Mucosa of descending colon (tissue), 3 donors: Measurements from ENCODE around the gene STS. TPM values are rescaled to one million over a fixed set of nuclear protein-coding genes. Genes with fewer than 3 reads are reported as not detected.
A peak's percentile ranks its signal among the peaks of the same experiment; 100 is the strongest.

Experiments
- ATAC-seq: fragments of 200-7000 bp; cut with Tn5 transposase; one replicate; pipeline ENCODE4 v1.9.1; 2020; ENCODE audit warnings: mild to moderate bottlenecking, moderate library complexity
- DNase-seq, 3 donors: peaks; one replicate each; pipeline ENCODE4 v3.0.0-alpha.2; 2020
- H3K36me3 ChIP-seq: fragments of 200-600 bp; one replicate; pipeline ENCODE4 v1.8.0; 2021; ENCODE audit warnings: low read depth, mild to moderate bottlenecking
- H3K4me1 ChIP-seq: fragments of 200-600 bp; one replicate; pipeline ENCODE4 v1.8.0; 2021; ENCODE audit warnings: low read depth, mild to moderate bottlenecking
- H3K4me3 ChIP-seq: fragments of 200-600 bp; one replicate; pipeline ENCODE4 v1.8.0; 2021; ENCODE audit warnings: mild to moderate bottlenecking
- H3K9me3 ChIP-seq: fragments of 200-600 bp; one replicate; pipeline ENCODE4 v1.8.0; 2021; ENCODE audit warnings: mild to moderate bottlenecking
- CTCF ChIP-seq: fragments of 200-600 bp; IDR thresholded peaks from one replicate; pipeline ENCODE4 v1.8.0; 2022; ENCODE audit warnings: antibody characterized with exemption, mild to moderate bottlenecking
- intact Hi-C, 2 donors: fragments of 100-400 bp; cut with DNase I in 1 of 2; cut with micrococcal nuclease in 1 of 2; formaldehyde crosslinking; loops; one replicate each; pipeline versions ENCODE4 v1.11.0 to v1.11.1; 2022; cut with DNase I, micrococcal nuclease
- total RNA-seq, 3 donors: library from RNA; stranded (reverse); fragmentation: NEBNext Ultra II Directional in 2 of 3; extraction: Animal tissue kit (Norgen Biotek cat#: 25700) in 2 of 3; gene quantifications; one replicate each; pipeline versions ENCODE4 v1.2.1 to v1.2.4, GENCODE V29; 2021 to 2023
- donor health status: DM: no; HTN: no; CAD: no; lungs with moderate emphysema.
- donor health status: DM: no; HTN: no; CAD: no.
- donor health status: DM: no; HTN: yes; CAD: no.

The STS gene
- total RNA-seq, 3 donors from 2014 or later: 8.1 to 19.3 (median 12.9) TPM

DNA sequence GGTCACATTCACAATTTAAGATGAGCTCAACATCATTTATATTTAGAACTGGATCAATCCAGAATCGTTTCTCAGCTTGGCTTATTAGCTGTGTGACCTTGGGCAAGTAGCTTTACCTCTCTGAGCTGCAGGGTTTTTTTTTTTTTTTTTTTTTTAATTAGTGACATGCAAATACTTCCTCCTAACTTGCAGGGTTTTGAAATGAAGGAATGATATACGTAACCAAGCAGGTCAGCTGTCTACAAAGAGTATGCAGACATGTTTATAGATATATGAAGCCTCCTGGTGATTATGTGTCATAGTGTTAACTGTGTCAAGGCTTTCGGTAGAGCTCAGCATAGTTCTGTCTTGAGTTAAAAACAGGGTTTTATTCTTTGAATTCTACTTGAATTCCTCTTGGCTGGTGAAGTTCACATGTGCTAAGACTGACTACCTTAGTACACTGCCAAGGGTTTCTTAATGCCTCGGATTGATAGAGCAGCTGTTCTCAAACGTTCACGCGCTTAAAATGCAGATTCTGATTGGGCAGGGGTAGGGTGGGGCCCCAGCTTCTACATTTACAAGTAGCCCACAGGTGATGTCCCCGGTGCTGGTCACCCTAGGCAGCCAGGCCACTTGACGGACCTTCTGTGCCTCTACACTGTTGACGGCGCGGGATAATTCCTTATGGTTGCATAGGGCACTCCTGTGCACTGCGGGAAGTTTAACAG lies 654 bp upstream of the STS start:
- peak overlapping the region; percentile 34 for H3K4me3 ChIP-seq
- TF ChIP-seq CTCF: no peak
- peak in 2 of 3 donors; percentile 36 to 69 for DNase-seq
- intact Hi-C loops: no loop called here
- H3K9me3 ChIP-seq: no peaks in the 10 kb centered on the region
- ATAC-seq: peak; percentile 45
- no peaks in the 10 kb centered on the region for H3K4me1 ChIP-seq
- no peaks in the 10 kb centered on the region for H3K36me3 ChIP-seq

GRCh38 chrX:7147978-7148854 lies 704 bp downstream of the STS start, which contains the start of gene PUDP:
TSS of gene PUDP (minus strand) at chrX:7148153. CDS start at chrX:7148113, 40 bp downstream.
- no peak for TF ChIP-seq CTCF
- intact Hi-C loops: no loop called here
- peak; percentile 83 to 94 (median 89) for DNase-seq
- Histone ChIP-seq H3K9me3 (no peaks in the 10 kb centered on the region), H3K4me1 (no peaks in the 10 kb centered on the region), H3K4me3 (peak within 1 kb of the TSS; percentile 34), H3K36me3 (no peaks in the 10 kb centered on the region)
- peak; percentile 93 for ATAC-seq

- no peak for TF ChIP-seq CTCF
- Histone ChIP-seq H3K9me3 (no peaks in the 10 kb centered on the region), H3K4me3 (no peak overlapping the region), H3K36me3 (no peaks in the 10 kb centered on the region), H3K4me1 (no peaks in the 10 kb centered on the region)
- intact Hi-C loops: no loop called here
- no peak for DNase-seq
- ATAC-seq: no peak
Measured at GRCh38 chrX:7149411-7149810, 1.9 kb downstream of the STS start.

DNA sequence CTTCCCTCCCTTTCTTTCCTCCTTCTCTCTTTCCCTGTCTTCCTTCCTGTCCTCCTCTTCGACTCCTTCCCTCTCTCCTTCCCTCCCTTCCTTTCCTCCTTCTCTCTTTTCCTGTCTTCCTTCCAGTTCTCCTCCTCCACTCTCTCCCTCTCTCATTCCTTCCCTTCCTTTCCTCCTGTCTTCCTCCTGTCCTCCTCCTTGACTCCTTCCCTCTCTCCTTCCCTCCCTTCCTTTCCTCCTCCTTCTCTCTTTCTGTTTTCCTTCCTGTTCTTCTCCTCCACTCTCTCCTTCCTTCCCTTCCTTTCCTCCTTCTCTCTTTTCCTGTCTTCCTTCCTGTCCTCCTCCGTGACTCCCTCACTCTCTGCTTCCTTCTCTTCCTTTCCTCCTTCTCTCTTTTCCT lies 5.7 kb downstream of the STS start:
- no peaks in the 10 kb centered on the region for H3K9me3 ChIP-seq
- no peak overlapping the region for H3K4me3 ChIP-seq
- DNase-seq (no peak), ATAC-seq (no peak)
- no peak for TF ChIP-seq CTCF
- no peaks in the 10 kb centered on the region for H3K4me1 ChIP-seq
- no peaks in the 10 kb centered on the region for H3K36me3 ChIP-seq
- intact Hi-C loops: no loop called here

GRCh38 chrX:7154041-7154597 lies 6.6 kb downstream of the STS start:
- no peaks in the 10 kb centered on the region for H3K36me3 ChIP-seq
- H3K4me3 ChIP-seq: no peak overlapping the region
- DNase-seq (no peak), ATAC-seq (no peak)
- intact Hi-C loops: no loop called here
- H3K9me3 ChIP-seq: no peaks in the 10 kb centered on the region
- no peaks in the 10 kb centered on the region for H3K4me1 ChIP-seq
- no peak for TF ChIP-seq CTCF
